ENCODE measurements around the gene NME8.

DNA sequence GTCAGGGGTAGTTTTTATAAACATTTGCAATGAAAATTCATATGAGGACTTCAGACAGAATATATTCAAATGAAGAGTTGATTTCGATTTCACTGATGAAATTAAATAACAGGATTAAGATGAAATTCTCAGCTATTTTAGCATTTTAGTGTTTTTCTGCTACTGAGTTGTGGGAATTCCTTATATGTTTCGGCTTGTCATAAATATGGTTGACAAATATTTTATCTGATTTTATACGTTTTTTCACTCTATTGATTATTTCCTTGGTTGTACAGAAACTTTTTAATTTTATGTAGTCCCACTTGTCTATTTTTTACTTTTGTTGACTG, 14.6 kb upstream of the NME8 start:
- TF ChIP-seq EZH2 (IDR thresholded peaks at IDR 0.05; ENCODE audit: borderline replicate concordance, low read depth, low read length, severe bottlenecking) (no peak), CTCF (IDR thresholded peaks at IDR 0.05; ENCODE audit: borderline replicate concordance, extremely low read depth, low read length, poor library complexity, severe bottlenecking) (no peak)
